ENCODE results near the gene SH2D4B.

SH2D4B gene

DNA sequence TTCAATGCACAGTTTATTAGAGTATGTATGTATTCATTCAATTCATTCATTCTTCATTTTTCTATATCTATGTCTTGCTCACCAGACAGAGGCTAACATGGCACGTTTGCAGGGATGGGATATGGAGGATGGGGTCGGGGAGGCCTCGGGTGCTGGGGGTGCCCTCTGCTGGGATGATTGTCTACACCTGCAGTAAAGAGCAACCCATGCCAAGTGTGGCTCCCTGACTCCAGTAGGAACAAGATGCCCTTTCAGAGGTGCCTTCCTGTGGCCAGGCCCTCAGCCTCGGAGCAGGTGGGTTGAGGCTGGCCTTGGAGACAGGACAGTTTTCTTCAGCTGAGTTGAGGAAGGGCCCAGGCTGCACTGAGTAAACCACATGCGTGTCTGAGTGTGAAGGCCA lies 157.2 kb downstream of the SH2D4B start:
- no peak overlapping the region for H3K4me3 ChIP-seq (ENCODE audit: low read depth in 1 of 2, low read length in 1 of 2)
- no peaks in the 10 kb centered on the region for H3K4me1 ChIP-seq (ENCODE audit: control insufficient read depth in 1 of 2, insufficient read depth in 1 of 2, low read depth in 1 of 2, low read length in 1 of 2)
- H3K27me3 ChIP-seq, result peaks cover 28% of the 10 kb centered on the region
- TF ChIP-seq, protein P1, sequence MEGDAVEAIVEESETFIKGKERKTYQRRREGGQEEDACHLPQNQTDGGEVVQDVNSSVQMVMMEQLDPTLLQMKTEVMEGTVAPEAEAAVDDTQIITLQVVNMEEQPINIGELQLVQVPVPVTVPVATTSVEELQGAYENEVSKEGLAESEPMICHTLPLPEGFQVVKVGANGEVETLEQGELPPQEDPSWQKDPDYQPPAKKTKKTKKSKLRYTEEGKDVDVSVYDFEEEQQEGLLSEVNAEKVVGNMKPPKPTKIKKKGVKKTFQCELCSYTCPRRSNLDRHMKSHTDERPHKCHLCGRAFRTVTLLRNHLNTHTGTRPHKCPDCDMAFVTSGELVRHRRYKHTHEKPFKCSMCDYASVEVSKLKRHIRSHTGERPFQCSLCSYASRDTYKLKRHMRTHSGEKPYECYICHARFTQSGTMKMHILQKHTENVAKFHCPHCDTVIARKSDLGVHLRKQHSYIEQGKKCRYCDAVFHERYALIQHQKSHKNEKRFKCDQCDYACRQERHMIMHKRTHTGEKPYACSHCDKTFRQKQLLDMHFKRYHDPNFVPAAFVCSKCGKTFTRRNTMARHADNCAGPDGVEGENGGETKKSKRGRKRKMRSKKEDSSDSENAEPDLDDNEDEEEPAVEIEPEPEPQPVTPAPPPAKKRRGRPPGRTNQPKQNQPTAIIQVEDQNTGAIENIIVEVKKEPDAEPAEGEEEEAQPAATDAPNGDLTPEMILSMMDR (IDR thresholded peaks at IDR 0.05), result no peak
- H3K9me3 ChIP-seq, result no peaks in the 10 kb centered on the region
- no peak overlapping the region for H3K27ac ChIP-seq
- H3K36me3 ChIP-seq, result no peaks in the 10 kb centered on the region

All from neutrophil (primary cell).